H9 (cell line): ENCODE data around the gene NAALADL1. TPM values are rescaled to one million over a fixed set of nuclear protein-coding genes. Genes with fewer than 3 reads are reported as not detected.

Experiments
- DNase-seq: peaks from one replicate; pipeline ENCODE4 v3.0.0-alpha.2; 2017
- H2AFZ ChIP-seq: one replicate; pipeline ENCODE4 v1.6.1; 2013; ENCODE audit warnings: mild to moderate bottlenecking, low read length, control low read depth, moderate library complexity
- H2AK5ac ChIP-seq: 2 replicates; pipeline ENCODE4 v1.6.1; 2013; ENCODE audit warnings: low read length, control low read depth, mixed read lengths; ENCODE audit not compliant: insufficient read length
- H2BK120ac ChIP-seq: one replicate; pipeline ENCODE4 v1.6.1; 2013; ENCODE audit warnings: low read depth, mild to moderate bottlenecking, low read length, control low read depth, inconsistent platforms; ENCODE audit not compliant: poor library complexity, severe bottlenecking
- H2BK12ac ChIP-seq: 2 replicates; pipeline ENCODE4 v1.6.1; 2013; ENCODE audit warnings: low read length, control low read depth, mixed read lengths, low read depth; ENCODE audit not compliant: insufficient read length
- H2BK15ac ChIP-seq: 2 replicates; pipeline ENCODE4 v1.6.1; 2013; ENCODE audit warnings: low read depth, low read length, control low read depth
- H2BK20ac ChIP-seq: one replicate; pipeline ENCODE4 v1.6.1; 2013; ENCODE audit warnings: low read depth, mild to moderate bottlenecking, low read length, control low read depth, inconsistent platforms; ENCODE audit not compliant: poor library complexity, severe bottlenecking
- H2BK5ac ChIP-seq: 2 replicates; pipeline ENCODE4 v1.6.1; 2013; ENCODE audit warnings: low read length, control low read depth, mixed read lengths; ENCODE audit not compliant: insufficient read length
- H3K14ac ChIP-seq: 2 replicates; pipeline ENCODE4 v1.6.1; 2013; ENCODE audit warnings: low read length, control low read depth; ENCODE audit not compliant: insufficient read depth
- H3K18ac ChIP-seq: 2 replicates; pipeline ENCODE4 v1.6.1; 2013; ENCODE audit warnings: low read depth, mild to moderate bottlenecking, mixed read lengths, low read length, control low read depth; ENCODE audit not compliant: insufficient read length
- H3K23ac ChIP-seq: 2 replicates; pipeline ENCODE4 v1.6.1; 2013; ENCODE audit warnings: low read length, control low read depth, mixed read lengths, low read depth; ENCODE audit not compliant: insufficient read length
- H3K23me2 ChIP-seq: 2 replicates; pipeline ENCODE4 v1.6.1; 2013; ENCODE audit warnings: low read depth, mild to moderate bottlenecking, mixed read lengths, low read length, control low read depth; ENCODE audit not compliant: insufficient read length, poor library complexity, severe bottlenecking
- H3K27ac ChIP-seq: 2 replicates; pipeline ENCODE4 v1.5.1; 2013; ENCODE audit warnings: low read length, control low read depth, mixed read lengths, low read depth; ENCODE audit not compliant: insufficient read length
- H3K27me3 ChIP-seq: 2 replicates; pipeline ENCODE4 v1.6.1; 2013; ENCODE audit warnings: low read length, control low read depth, inconsistent platforms; ENCODE audit not compliant: insufficient read depth
- H3K4ac ChIP-seq: 2 replicates; pipeline ENCODE4 v1.6.1; 2013; ENCODE audit warnings: low read depth, mild to moderate bottlenecking, control low read depth, inconsistent platforms, low read length, moderate library complexity
- H3K4me1 ChIP-seq: 2 replicates; pipeline ENCODE4 v1.6.1; 2013; ENCODE audit warnings: low read length, control low read depth, inconsistent platforms; ENCODE audit not compliant: insufficient read depth
- H3K4me2 ChIP-seq: 2 replicates; pipeline ENCODE4 v1.6.1; 2013; ENCODE audit warnings: low read length, control low read depth, mixed read lengths; ENCODE audit not compliant: insufficient read length, insufficient read depth
- H3K56ac ChIP-seq: 2 replicates; pipeline ENCODE4 v1.6.1; 2013; ENCODE audit warnings: low read depth, mild to moderate bottlenecking, mixed read lengths, low read length, control low read depth; ENCODE audit not compliant: insufficient read length
- H3K79me1 ChIP-seq: 2 replicates; pipeline ENCODE4 v1.6.1; 2013; ENCODE audit warnings: low read depth, mild to moderate bottlenecking, moderate library complexity, low read length, control low read depth, inconsistent platforms; ENCODE audit not compliant: insufficient read depth, poor library complexity, severe bottlenecking
- H3K79me2 ChIP-seq: 2 replicates; pipeline ENCODE4 v1.6.1; 2013; ENCODE audit warnings: low read length, control low read depth, inconsistent platforms; ENCODE audit not compliant: insufficient read depth
- H3K9ac ChIP-seq: 2 replicates; pipeline ENCODE4 v1.6.1; 2013; ENCODE audit warnings: low read length, control low read depth, mixed read lengths; ENCODE audit not compliant: insufficient read length; ENCODE audit errors: extremely low read depth
- H3K9me3 ChIP-seq: one replicate; pipeline ENCODE4 v1.6.1; 2013; ENCODE audit warnings: low read depth, low read length, inconsistent platforms; ENCODE audit not compliant: control insufficient read depth
- H3T11ph ChIP-seq: one replicate; pipeline ENCODE4 v1.6.1; 2013; ENCODE audit warnings: mild to moderate bottlenecking, low read length, control low read depth, inconsistent platforms
- H4K20me1 ChIP-seq: one replicate; pipeline ENCODE4 v1.6.1; 2013; ENCODE audit not compliant: control insufficient read depth, insufficient read length, insufficient read depth
- H4K5ac ChIP-seq: 2 replicates; pipeline ENCODE4 v1.6.1; 2013; ENCODE audit warnings: low read depth, mild to moderate bottlenecking, mixed read lengths, low read length, control low read depth; ENCODE audit not compliant: insufficient read length
- H4K8ac ChIP-seq: replicated peaks from 2 replicates; pipeline ENCODE4 v1.6.1; 2013; ENCODE audit warnings: low read length, control low read depth, mixed read lengths, low read depth; ENCODE audit not compliant: insufficient read length
- H4K91ac ChIP-seq: 2 replicates; pipeline ENCODE4 v1.6.1; 2013; ENCODE audit warnings: low read depth, mild to moderate bottlenecking, moderate library complexity, mixed read lengths, low read length, control low read depth; ENCODE audit not compliant: insufficient read length
- H3K27ac Mint-ChIP-seq, 3 experiments: 2 replicates in 2 of 3; 3 replicates in 1 of 3; pipeline ENCODE4 v1.8.0; 2020 to 2021; ENCODE audit warnings: mixed read lengths in 3 of 3, mild to moderate bottlenecking in 1 of 3, moderate library complexity in 1 of 3
- H3K27me3 Mint-ChIP-seq: 2 replicates; pipeline ENCODE4 v1.8.0; 2021; ENCODE audit warnings: low read depth, mild to moderate bottlenecking, moderate library complexity, mixed read lengths
- H3K36me3 Mint-ChIP-seq, 3 experiments: 2 replicates in 2 of 3; 3 replicates in 1 of 3; pipeline ENCODE4 v1.8.0; 2020 to 2021; ENCODE audit warnings: low read depth in 3 of 3, mixed read lengths in 3 of 3; ENCODE audit not compliant: insufficient read depth in 1 of 3
- H3K4me1 Mint-ChIP-seq, 2 experiments: 2 replicates each; pipeline ENCODE4 v1.8.0; 2020; ENCODE audit warnings: mixed read lengths in 2 of 2
- H3K4me3 Mint-ChIP-seq, 2 experiments: 2 replicates in 1 of 2; 3 replicates in 1 of 2; pipeline ENCODE4 v1.8.0; 2020 to 2021; ENCODE audit warnings: mild to moderate bottlenecking in 2 of 2, mixed read lengths in 2 of 2, moderate library complexity in 1 of 2
- H3K9me3 Mint-ChIP-seq, 2 experiments: 2 replicates in 1 of 2; 3 replicates in 1 of 2; pipeline ENCODE4 v1.8.0; 2020; ENCODE audit warnings: mild to moderate bottlenecking in 2 of 2, mixed read lengths in 2 of 2, moderate library complexity in 1 of 2
- CTCF ChIP-seq: fragments of 200-600 bp; sonication (generic); conservative IDR thresholded peaks from 3 replicates; pipeline ENCODE4 v1.8.0; 2021; ENCODE audit warnings: antibody characterized with exemption, mild to moderate bottlenecking
- WGBS: extraction: QIAGEN DNeasy Blood & Tissue Kit; methylation state at CpG from one replicate; pipeline ENCODE4 v1.1.7; 2013; ENCODE audit warnings: missing lambda C conversion rate, low lambda C conversion rate, mixed read lengths; ENCODE audit not compliant: insufficient read length; ENCODE audit errors: extremely low coverage; 5-methylcytosine and 5-hydroxymethylcytosine counted together
- total RNA-seq: library from RNA; stranded (reverse); gene quantifications from 2 replicates; pipeline ENCODE4 v1.2.1, GENCODE V29; 2021

NAALADL1 gene
- total RNA-seq, 1 experiment from 2014 or later = 1.0 TPM

GRCh38 chr11:65067446-65067845 is 9.1 kb upstream of the NAALADL1 start:
- Histone ChIP-seq H2AFZ (no peak overlapping the region), H4K91ac (peak overlapping the region; percentile 67), H2AK5ac (no peak overlapping the region), H2BK20ac (no peak overlapping the region), H4K5ac (no peak overlapping the region), H3K4me2 (no peak overlapping the region), H2BK12ac (no peak overlapping the region), H3K56ac (no peak overlapping the region), H3K23me2 (no peaks in the 10 kb centered on the region), H4K20me1 (no peaks in the 10 kb centered on the region), H3K27ac (no peak overlapping the region), H4K8ac (no peak overlapping the region), H3K14ac (no peak overlapping the region), H3T11ph (no peak overlapping the region), H3K79me2 (no peaks in the 10 kb centered on the region), H2BK15ac (no peak overlapping the region), H3K9me3 (no peaks in the 10 kb centered on the region), H3K18ac (no peak overlapping the region), H3K23ac (no peak overlapping the region), H2BK120ac (no peak overlapping the region), H3K79me1 (no peaks in the 10 kb centered on the region), H3K27me3 (no peaks in the 10 kb centered on the region), H3K4ac (no peak overlapping the region), H3K9ac (no peak overlapping the region), H3K4me1 (peaks cover 6% of the 10 kb centered on the region; the same call in 1 of the 2 replicates), H2BK5ac (no peak overlapping the region)
- no peak for TF ChIP-seq CTCF
- Mint-ChIP-seq H3K4me3 (peak overlapping the region in 1 of 2 experiments; percentile 63; a peak in 2 of 5 replicates), H3K9me3 (no peaks in the 10 kb centered on the region), H3K4me1 (peaks cover 21 to 31% of the 10 kb centered on the region in 2 experiments), H3K27me3 (no peaks in the 10 kb centered on the region), H3K27ac (peak overlapping the region; percentile 92 to 97 (median 95)), H3K36me3 (no peaks in the 10 kb centered on the region)
- no CpG with 5 or more reads among the region's 10 CpGs for WGBS
- DNase-seq = no peak
